Gastroesophageal sphincter (tissue), 3 donors: ENCODE data around the gene RPL10.

Source experiments
- POLR2A ChIP-seq, 2 donors: fragments of 450-650 bp; IDR thresholded peaks; one replicate each; pipeline ENCODE4 v1.6.1; 2017; ENCODE audit warnings: antibody characterized with exemption in 2 of 2, mild to moderate bottlenecking in 2 of 2, moderate library complexity in 1 of 2
- TF ChIP-seq, protein P1 (sequence below), 4 experiments: fragments of 200-600 bp in 2 of 4; fragments of 450-650 bp in 2 of 4; sonication (generic) in 1 of 4; IDR thresholded peaks; one replicate each; pipeline ENCODE4 v1.5.1; 2017 to 2019; ENCODE audit warnings: antibody characterized with exemption in 4 of 4, mild to moderate bottlenecking in 2 of 4, moderate library complexity in 2 of 4

- TF ChIP-seq, protein P1, sequence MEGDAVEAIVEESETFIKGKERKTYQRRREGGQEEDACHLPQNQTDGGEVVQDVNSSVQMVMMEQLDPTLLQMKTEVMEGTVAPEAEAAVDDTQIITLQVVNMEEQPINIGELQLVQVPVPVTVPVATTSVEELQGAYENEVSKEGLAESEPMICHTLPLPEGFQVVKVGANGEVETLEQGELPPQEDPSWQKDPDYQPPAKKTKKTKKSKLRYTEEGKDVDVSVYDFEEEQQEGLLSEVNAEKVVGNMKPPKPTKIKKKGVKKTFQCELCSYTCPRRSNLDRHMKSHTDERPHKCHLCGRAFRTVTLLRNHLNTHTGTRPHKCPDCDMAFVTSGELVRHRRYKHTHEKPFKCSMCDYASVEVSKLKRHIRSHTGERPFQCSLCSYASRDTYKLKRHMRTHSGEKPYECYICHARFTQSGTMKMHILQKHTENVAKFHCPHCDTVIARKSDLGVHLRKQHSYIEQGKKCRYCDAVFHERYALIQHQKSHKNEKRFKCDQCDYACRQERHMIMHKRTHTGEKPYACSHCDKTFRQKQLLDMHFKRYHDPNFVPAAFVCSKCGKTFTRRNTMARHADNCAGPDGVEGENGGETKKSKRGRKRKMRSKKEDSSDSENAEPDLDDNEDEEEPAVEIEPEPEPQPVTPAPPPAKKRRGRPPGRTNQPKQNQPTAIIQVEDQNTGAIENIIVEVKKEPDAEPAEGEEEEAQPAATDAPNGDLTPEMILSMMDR (IDR thresholded peaks at IDR 0.05) = no peak
- TF ChIP-seq POLR2A (IDR thresholded peaks at IDR 0.05) = no peak
Observed at GRCh38 chrX:154431341-154431740, 33.2 kb downstream of the RPL10 start.
